GM13977 (cell line): Measurements from ENCODE around the gene LIPH.
"Not testable (repeated sequence)": the region's sequence is repeated elsewhere in the genome, so short reads cannot be mapped to it uniquely, and the experiment has no call there.

Experiments
- DNase-seq: peaks from one replicate; pipeline ENCODE4 v3.0.0; 2012; ENCODE audit warnings: low spot score
- in situ Hi-C: fragments of 300-500 bp; cut with MboI; formaldehyde crosslinking; loops from one replicate; pipeline ENCODE4 v1.12.0; 2022; ENCODE audit warnings: low sequenced_read_pairs, low pct_unique_long_range_greater_than_20kb, mixed read lengths, inconsistent platforms; ENCODE audit not compliant: unreplicated experiment
- TF ChIP-seq, protein P1 (sequence below): IDR thresholded peaks from 2 replicates; pipeline ENCODE4 v1.5.1; 2012; ENCODE audit warnings: mild to moderate bottlenecking, control low read depth; ENCODE audit not compliant: insufficient read depth; ENCODE audit errors: extremely low read depth, missing control alignments

Gene LIPH

DNA sequence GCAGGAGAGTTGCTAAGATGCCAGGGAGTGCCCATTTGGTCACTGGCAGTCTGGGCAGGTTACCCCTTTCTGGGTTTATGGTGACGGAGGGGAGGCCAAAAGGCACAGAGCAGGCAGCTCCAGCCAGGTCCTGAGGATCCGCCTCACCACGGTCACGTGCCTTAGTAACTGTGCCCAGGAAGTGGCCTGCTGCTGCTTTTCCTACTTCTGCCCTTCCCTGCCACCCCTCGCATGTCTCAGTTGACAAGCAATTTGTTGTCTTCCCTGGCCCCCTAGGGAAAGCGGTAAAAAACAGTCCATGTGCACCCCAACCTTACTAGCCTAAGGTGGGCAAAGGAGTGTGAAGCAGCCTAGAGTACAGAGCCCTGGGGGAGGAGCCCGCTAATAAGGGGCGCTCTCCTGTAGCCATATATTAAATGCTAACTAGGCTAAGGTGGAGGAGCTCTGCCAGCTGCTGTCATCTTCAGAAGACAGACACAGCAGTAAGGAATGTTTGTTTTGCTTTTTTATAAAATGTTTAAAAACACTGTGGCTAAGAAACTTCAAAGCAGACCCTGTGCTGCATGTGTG is 9.1 kb upstream of the LIPH start:
- in situ Hi-C loops: no loop called here

DNA sequence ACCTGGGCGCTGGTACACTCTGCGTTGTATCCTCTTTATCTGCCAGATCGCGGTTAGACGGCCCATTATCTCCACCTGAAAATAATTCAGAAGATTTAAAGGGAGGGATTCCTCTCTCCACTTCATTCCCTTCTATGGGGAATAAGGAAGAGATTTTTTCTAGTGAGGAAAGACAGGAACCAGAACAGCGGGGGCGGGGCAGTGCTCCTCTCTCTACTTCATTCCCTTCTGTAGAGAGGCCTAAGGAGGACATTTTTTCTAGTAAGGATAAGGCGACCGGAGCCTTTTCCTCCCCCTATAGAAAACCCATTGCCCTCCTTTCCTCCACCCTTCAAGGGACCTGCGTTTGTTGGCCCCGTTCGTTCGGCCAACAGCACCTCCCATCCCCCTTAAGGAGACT is 8.3 kb upstream of the LIPH start:
- TF ChIP-seq, protein P1, sequence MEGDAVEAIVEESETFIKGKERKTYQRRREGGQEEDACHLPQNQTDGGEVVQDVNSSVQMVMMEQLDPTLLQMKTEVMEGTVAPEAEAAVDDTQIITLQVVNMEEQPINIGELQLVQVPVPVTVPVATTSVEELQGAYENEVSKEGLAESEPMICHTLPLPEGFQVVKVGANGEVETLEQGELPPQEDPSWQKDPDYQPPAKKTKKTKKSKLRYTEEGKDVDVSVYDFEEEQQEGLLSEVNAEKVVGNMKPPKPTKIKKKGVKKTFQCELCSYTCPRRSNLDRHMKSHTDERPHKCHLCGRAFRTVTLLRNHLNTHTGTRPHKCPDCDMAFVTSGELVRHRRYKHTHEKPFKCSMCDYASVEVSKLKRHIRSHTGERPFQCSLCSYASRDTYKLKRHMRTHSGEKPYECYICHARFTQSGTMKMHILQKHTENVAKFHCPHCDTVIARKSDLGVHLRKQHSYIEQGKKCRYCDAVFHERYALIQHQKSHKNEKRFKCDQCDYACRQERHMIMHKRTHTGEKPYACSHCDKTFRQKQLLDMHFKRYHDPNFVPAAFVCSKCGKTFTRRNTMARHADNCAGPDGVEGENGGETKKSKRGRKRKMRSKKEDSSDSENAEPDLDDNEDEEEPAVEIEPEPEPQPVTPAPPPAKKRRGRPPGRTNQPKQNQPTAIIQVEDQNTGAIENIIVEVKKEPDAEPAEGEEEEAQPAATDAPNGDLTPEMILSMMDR: no peak
- in situ Hi-C loops: no loop called here
- DNase-seq: no peak

More for the DNA sequence above, 9.1 kb upstream of the LIPH start:
- no peak for DNase-seq
- TF ChIP-seq, protein P1: no peak

DNA sequence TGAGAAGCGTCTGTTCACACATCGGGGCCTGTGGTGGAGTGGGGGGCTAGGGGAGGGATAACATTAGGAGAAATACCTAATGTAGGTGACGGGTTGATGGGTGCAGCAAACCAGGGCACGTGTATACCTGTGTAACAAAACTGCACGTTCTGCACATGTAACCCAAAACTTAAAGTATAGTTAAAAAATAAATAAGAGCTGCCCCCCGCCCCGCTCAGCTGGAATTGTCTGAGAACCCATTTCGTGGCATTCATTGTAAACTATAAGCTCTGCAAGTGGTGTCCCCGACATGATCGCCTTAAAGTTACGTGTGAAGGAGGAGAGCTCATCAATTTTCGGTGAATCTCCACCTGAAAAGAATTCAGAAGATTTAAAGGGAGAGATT is 7.3 kb upstream of the LIPH start:
- DNase-seq: no peak
- in situ Hi-C loops: no loop called here
- TF ChIP-seq, protein P1: no peak

DNA sequence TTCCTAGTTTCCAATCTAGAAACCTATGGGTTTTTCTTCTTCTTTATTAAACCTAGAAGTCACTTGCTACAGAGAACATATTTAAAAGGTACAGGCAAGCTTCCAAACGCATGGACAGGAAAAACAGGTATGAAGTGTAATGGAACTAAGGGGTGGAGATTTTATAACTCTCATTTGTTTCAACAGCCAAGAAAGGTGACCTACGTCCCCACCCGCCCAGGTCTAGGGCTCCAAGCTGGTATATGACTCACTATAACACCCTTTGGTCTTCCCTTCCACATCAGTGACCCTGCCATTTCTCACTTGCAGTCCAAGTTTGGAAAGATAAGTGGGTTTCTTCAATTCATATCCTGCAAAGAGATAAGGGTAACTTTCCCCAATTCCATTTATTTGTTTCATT is 6.0 kb upstream of the LIPH start:
- in situ Hi-C loops: no loop called here
- TF ChIP-seq, protein P1: no peak
- no peak for DNase-seq

DNA sequence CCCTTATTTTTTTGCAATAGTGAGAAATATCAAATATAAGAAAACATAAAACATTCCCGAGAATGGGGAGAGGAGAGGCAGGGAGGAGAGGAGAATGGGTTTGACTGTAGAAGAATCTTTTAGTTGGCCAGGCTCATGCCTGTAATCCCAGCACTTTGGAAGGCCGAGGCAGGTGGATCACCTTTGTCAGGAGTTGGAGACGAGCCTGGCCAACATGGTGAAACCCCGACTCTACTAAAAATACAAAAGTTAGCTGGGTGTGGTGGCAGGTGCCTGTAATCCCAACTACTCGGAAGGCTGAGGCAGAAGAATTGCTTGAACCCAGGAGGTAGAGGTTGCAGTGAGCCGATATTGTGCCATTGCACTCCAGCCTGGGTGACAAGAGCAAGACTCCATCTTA is 4.3 kb upstream of the LIPH start:
- DNase-seq, in situ Hi-C loops: not testable (repeated sequence)

DNA sequence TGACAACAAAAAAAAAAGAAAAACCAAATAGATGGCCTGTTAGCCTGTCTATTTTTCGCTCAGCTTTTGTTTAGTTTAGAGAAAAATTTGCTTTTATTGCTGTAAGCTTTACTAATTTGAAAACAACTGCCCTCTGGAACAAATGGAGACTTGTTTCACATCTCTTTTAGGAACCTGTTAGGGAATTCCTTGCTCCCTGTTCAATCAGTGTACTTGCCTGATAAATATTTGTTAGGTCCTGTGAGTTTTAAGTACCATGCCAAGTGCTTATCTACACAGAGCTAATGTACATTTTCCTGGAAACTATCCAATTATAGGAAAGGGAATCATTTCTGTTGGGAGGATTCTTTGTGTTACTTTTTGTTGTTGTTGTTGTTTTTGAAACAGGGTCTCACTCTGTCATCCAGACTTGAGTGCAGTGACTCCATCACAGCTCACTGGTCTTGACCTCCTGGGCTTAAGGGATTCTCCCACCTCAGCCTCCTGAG is 3.5 kb upstream of the LIPH start:
- TF ChIP-seq, protein P1: no peak
- in situ Hi-C loops: no loop called here
- no peak for DNase-seq

DNA sequence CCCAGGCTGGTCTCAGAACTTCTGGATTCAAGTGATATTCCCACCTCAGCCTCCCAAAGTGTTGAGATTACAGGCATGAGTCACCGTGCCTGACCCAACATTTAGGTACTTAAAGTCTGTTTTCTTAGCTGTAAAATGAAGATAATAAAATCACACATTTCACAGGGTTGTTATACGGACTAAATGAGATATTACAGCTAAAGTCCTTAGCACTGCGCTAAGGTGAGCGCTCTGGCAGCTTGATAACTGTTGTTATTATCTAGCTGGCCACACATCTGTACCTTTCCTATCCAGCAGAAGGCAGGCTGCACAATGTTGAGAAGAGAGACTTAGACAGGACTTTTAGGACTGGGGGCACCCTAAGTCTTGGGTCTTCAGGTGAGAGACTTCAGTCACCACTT is 2.7 kb upstream of the LIPH start:
- DNase-seq: no peak
- in situ Hi-C loops: no loop called here
- TF ChIP-seq, protein P1: no peak
